ENCODE measurements around the gene ELOVL6.

- TF ChIP-seq, protein P1, sequence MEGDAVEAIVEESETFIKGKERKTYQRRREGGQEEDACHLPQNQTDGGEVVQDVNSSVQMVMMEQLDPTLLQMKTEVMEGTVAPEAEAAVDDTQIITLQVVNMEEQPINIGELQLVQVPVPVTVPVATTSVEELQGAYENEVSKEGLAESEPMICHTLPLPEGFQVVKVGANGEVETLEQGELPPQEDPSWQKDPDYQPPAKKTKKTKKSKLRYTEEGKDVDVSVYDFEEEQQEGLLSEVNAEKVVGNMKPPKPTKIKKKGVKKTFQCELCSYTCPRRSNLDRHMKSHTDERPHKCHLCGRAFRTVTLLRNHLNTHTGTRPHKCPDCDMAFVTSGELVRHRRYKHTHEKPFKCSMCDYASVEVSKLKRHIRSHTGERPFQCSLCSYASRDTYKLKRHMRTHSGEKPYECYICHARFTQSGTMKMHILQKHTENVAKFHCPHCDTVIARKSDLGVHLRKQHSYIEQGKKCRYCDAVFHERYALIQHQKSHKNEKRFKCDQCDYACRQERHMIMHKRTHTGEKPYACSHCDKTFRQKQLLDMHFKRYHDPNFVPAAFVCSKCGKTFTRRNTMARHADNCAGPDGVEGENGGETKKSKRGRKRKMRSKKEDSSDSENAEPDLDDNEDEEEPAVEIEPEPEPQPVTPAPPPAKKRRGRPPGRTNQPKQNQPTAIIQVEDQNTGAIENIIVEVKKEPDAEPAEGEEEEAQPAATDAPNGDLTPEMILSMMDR (IDR thresholded peaks at IDR 0.05; ENCODE audit: insufficient read depth, low read depth, low read length) = no peak
- no peak for TF ChIP-seq EZH2 (IDR thresholded peaks at IDR 0.05; ENCODE audit: insufficient read depth, low read length)
Observed at GRCh38 chr4:110120506-110120905, 77.9 kb downstream of the ELOVL6 start.
